CD4-positive, alpha-beta T cell (primary cell): ENCODE measurements around the gene ASB6. TPM values are rescaled to one million over a fixed set of nuclear protein-coding genes. Genes with fewer than 3 reads are reported as not detected.

Experiments used
- ATAC-seq: fragments of 200-7000 bp; cut with Tn5 transposase; one replicate; pipeline ENCODE4 v1.10.0; 2022; ENCODE audit warnings: mild to moderate bottlenecking; ENCODE audit not compliant: poor library complexity
- CTCF ChIA-PET: fragments of 350-600 bp; sonication (Branson Sonifier 250); formaldehyde crosslinking; loops from one replicate; lab custom pipeline; 2021; ENCODE audit warnings: antibody characterized with exemption, inconsistent platforms; lab: Charles Lee
- POLR2A ChIA-PET: fragments of 350-600 bp; sonication (Branson Sonifier 250); formaldehyde crosslinking; loops from one replicate; lab custom pipeline; 2021; ENCODE audit warnings: antibody characterized with exemption, inconsistent platforms; lab: Charles Lee
- DNase-seq, 14 experiments: peaks; one replicate each; pipeline ENCODE4 v3.0.0-alpha.2; 2013 to 2020; ENCODE audit warnings: mixed read lengths in 2 of 14
- H3K27ac ChIP-seq, 2 donors: one replicate each; pipeline versions ENCODE4 v1.5.1 to v1.7.0; 2013; ENCODE audit warnings: low read length in 2 of 2, low read depth in 1 of 2, mild to moderate bottlenecking in 1 of 2
- H3K27me3 ChIP-seq, 2 experiments: 1 replicate in 1 of 2; 2 replicates in 1 of 2; pipeline versions ENCODE4 v1.6.1 to v1.7.0; 2013; ENCODE audit warnings: low read length in 2 of 2, control low read depth in 1 of 2, mild to moderate bottlenecking in 1 of 2, moderate library complexity in 1 of 2; ENCODE audit not compliant: insufficient read depth in 2 of 2, control insufficient read depth in 1 of 2
- H3K36me3 ChIP-seq: one replicate; pipeline ENCODE4 v1.6.1; 2013; ENCODE audit warnings: low read length, control low read depth; ENCODE audit not compliant: insufficient read depth
- H3K4me1 ChIP-seq: one replicate; pipeline ENCODE4 v1.6.1; 2013; ENCODE audit warnings: low read length, control low read depth; ENCODE audit not compliant: insufficient read depth
- H3K4me3 ChIP-seq: one replicate; pipeline ENCODE4 v1.5.1; 2013; ENCODE audit warnings: mild to moderate bottlenecking, low read length, moderate library complexity
- H3K9me3 ChIP-seq, 2 experiments: 1 replicate in 1 of 2; 2 replicates in 1 of 2; pipeline versions ENCODE4 v1.6.1 to v1.7.0; 2013; ENCODE audit warnings: low read length in 2 of 2, mild to moderate bottlenecking in 2 of 2, control low read depth in 1 of 2, moderate library complexity in 1 of 2; ENCODE audit not compliant: control insufficient read depth in 1 of 2, insufficient read depth in 1 of 2
- H3K27ac Mint-ChIP-seq: one replicate; pipeline ENCODE4 v1.8.0; 2020; ENCODE audit warnings: mixed read lengths
- H3K27me3 Mint-ChIP-seq: one replicate; pipeline ENCODE4 v1.8.0; 2021; ENCODE audit warnings: mixed read lengths
- H3K36me3 Mint-ChIP-seq: one replicate; pipeline ENCODE4 v1.8.0; 2021; ENCODE audit warnings: low read depth, mixed read lengths
- H3K4me1 Mint-ChIP-seq: one replicate; pipeline ENCODE4 v1.8.0; 2021; ENCODE audit warnings: low read depth, mixed read lengths
- H3K4me3 Mint-ChIP-seq: one replicate; pipeline ENCODE4 v1.8.0; 2020; ENCODE audit warnings: mild to moderate bottlenecking, mixed read lengths
- H3K9me3 Mint-ChIP-seq: one replicate; pipeline ENCODE4 v1.8.0; 2020; ENCODE audit warnings: mixed read lengths
- CTCF ChIP-seq: fragments of 200-600 bp; IDR thresholded peaks from one replicate; pipeline ENCODE4 v1.8.0; 2022; ENCODE audit warnings: antibody characterized with exemption, mild to moderate bottlenecking
- intact Hi-C, 2 experiments: fragments of 100-400 bp; cut with DNase I in 1 of 2; cut with micrococcal nuclease in 1 of 2; formaldehyde crosslinking; loops; one replicate each; pipeline versions ENCODE4 v1.15.1 to v1.9.0; 2023 to 2025; cut with DNase I, micrococcal nuclease
- total RNA-seq, 174 experiments: library from RNA in 2 of 174; stranded (reverse) in 2 of 174; gene quantifications; one replicate each; pipeline ENCODE4 v1.2.3 and lab custom pipeline; 2021 to 2026

ASB6 gene
- total RNA-seq, 2 experiments from 2014 or later, result 28.5 to 29.3 TPM

- Mint-ChIP-seq H3K27ac (no peak overlapping the region), H3K36me3 (no peaks in the 10 kb centered on the region), H3K27me3 (no peaks in the 10 kb centered on the region), H3K4me1 (peaks cover 17% of the 10 kb centered on the region), H3K9me3 (no peaks in the 10 kb centered on the region), H3K4me3 (no peak overlapping the region)
- H3K4me3 ChIP-seq, result no peak overlapping the region
- no peak for ATAC-seq
- intact Hi-C loops, result no loop called here
- H3K27me3 ChIP-seq, result no peaks in the 10 kb centered on the region
- POLR2A ChIA-PET, result interaction anchor here (0.6 kb wide), 1 partner anchor 9 kb away, joined by 3 read pairs; no protein-coding TSS in a partner anchor
- CTCF ChIA-PET, result no interaction called here
- H3K4me1 ChIP-seq, result peaks cover 16% of the 10 kb centered on the region
- TF ChIP-seq CTCF, result no peak
- no peaks in the 10 kb centered on the region for H3K9me3 ChIP-seq
- no peaks in the 10 kb centered on the region for H3K36me3 ChIP-seq
- no peak overlapping the region for H3K27ac ChIP-seq
- no peak for DNase-seq
Observed at GRCh38 chr9:129590466-129590865, 51.5 kb downstream of the ASB6 start.

DNA sequence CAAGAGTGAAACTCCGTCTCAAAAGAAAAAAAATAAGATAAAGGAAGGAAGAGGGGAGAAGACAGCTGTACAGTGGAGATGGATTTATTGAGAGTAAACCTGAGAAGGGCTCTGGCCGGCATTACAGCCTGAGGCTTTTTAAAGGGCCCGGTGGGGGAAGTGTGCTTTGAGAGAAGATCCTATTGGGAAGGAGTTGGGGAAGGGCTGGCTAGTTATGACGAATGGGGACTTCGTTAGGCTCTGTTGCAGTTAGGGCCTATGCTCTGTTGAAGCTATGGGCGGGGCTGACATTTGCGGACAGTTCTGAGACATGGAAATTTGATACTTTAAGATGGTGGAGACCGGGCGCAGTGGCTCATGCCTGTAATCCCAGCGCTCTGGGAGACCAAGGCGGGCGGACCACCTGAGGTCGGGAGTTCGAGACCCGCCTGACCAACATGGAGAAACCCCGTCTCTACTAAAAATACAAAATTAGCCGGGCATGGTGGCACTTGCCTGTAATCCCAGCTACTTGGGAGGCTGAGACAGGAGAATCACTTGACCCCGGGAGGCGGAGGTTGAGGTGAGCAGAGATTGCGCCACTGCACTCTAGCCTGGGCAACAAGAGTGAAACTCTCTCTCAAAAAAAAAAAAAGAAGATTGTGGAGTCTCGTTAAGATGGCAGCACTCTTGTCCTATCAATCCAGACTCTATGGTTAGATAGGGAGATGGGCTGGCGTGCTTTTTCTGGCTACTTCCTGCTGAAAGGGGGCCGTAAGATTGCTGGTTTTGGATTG lies 54.3 kb downstream of the ASB6 start:
- H3K4me1 Mint-ChIP-seq, result peaks cover 37% of the 10 kb centered on the region
- H3K9me3 ChIP-seq, result peaks cover 0 to 3% of the 10 kb centered on the region in 2 experiments
- no peak for DNase-seq
- TF ChIP-seq CTCF, result no peak
- no peaks in the 10 kb centered on the region for H3K9me3 Mint-ChIP-seq
- no peaks in the 10 kb centered on the region for H3K27me3 Mint-ChIP-seq
- intact Hi-C loops, result loop anchor here in 1 of 2 experiments (10.0 kb wide), 1 partner anchor 93 kb away; no protein-coding TSS in a partner anchor
- no peak overlapping the region for H3K4me3 Mint-ChIP-seq
- no peaks in the 10 kb centered on the region for H3K27me3 ChIP-seq
- CTCF ChIA-PET, result interaction anchor here (1.0 to 2.2 kb wide), 2 partner anchors 10 to 23 kb away, joined by 4 to 8 read pairs; no protein-coding TSS in a partner anchor
- peak overlapping the region; percentile 37 for H3K27ac Mint-ChIP-seq
- H3K36me3 Mint-ChIP-seq, result no peaks in the 10 kb centered on the region
- H3K4me1 ChIP-seq, result peaks cover 40% of the 10 kb centered on the region
- POLR2A ChIA-PET, result interaction anchor here (0.6 to 1.7 kb wide), 2 partner anchors 9 to 204 kb away, joined by 3 to 5 read pairs; no protein-coding TSS in a partner anchor
- H3K36me3 ChIP-seq, result no peaks in the 10 kb centered on the region
- no peak overlapping the region for H3K27ac ChIP-seq
- no peak overlapping the region for H3K4me3 ChIP-seq
- ATAC-seq, result no peak

DNA sequence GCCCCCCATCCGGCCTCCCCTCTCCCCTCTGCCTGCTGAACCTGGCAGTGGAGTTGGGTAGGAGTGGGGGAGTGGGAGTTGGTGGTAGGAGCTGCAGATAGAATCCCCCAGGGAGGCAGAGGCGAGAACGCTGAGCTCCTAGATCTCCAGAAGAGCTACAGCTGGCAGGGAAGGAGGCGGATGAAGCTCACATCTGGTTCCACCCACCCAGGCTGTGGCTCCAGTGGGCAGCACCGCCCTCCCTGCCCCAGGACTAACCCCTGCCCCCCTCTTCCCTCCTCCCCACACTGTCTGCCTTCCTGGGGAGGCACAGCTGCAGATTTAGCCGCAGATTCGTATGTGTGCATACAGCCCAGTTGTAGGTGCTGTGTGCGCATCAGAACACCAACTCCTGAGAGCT lies 55.3 kb downstream of the ASB6 start:
- Histone ChIP-seq H3K36me3 (no peaks in the 10 kb centered on the region), H3K9me3 (peaks cover 0 to 3% of the 10 kb centered on the region in 2 experiments), H3K27ac (peak overlapping the region in 1 of 2 donors; percentile 9), H3K4me3 (no peak overlapping the region), H3K4me1 (peaks cover 46% of the 10 kb centered on the region), H3K27me3 (no peaks in the 10 kb centered on the region)
- peak in 5 of 14 experiments; percentile 30 to 69 (median 54) for DNase-seq
- H3K4me3 Mint-ChIP-seq, result peak overlapping the region; percentile 12
- peak overlapping the region; percentile 37 for H3K27ac Mint-ChIP-seq
- H3K36me3 Mint-ChIP-seq, result no peaks in the 10 kb centered on the region
- ChIA-PET POLR2A (interaction anchor here (0.7 to 1.7 kb wide), 3 partner anchors 9 to 203 kb away, joined by 3 to 5 read pairs (median 3); no protein-coding TSS in a partner anchor), CTCF (interaction anchor here (1.0 to 2.2 kb wide), 2 partner anchors 11 to 24 kb away, joined by 4 to 8 read pairs; no protein-coding TSS in a partner anchor)
- peak; percentile 57 for ATAC-seq
- no peak for TF ChIP-seq CTCF
- peaks cover 47% of the 10 kb centered on the region for H3K4me1 Mint-ChIP-seq
- H3K9me3 Mint-ChIP-seq, result no peaks in the 10 kb centered on the region
- intact Hi-C loops, result loop anchor here in 1 of 2 experiments (10.0 kb wide), 1 partner anchor 92 kb away; no protein-coding TSS in a partner anchor
- no peaks in the 10 kb centered on the region for H3K27me3 Mint-ChIP-seq
